HG03442 (cell line): ENCODE data around the gene AAR2.

Source experiments
- ATAC-seq: cut with Tn5 transposase; IDR thresholded peaks from one replicate; pipeline ENCODE4 v1.9.1; 2021; ENCODE audit warnings: mild to moderate bottlenecking, moderate library complexity; ENCODE audit not compliant: unreplicated experiment

The AAR2 gene

DNA sequence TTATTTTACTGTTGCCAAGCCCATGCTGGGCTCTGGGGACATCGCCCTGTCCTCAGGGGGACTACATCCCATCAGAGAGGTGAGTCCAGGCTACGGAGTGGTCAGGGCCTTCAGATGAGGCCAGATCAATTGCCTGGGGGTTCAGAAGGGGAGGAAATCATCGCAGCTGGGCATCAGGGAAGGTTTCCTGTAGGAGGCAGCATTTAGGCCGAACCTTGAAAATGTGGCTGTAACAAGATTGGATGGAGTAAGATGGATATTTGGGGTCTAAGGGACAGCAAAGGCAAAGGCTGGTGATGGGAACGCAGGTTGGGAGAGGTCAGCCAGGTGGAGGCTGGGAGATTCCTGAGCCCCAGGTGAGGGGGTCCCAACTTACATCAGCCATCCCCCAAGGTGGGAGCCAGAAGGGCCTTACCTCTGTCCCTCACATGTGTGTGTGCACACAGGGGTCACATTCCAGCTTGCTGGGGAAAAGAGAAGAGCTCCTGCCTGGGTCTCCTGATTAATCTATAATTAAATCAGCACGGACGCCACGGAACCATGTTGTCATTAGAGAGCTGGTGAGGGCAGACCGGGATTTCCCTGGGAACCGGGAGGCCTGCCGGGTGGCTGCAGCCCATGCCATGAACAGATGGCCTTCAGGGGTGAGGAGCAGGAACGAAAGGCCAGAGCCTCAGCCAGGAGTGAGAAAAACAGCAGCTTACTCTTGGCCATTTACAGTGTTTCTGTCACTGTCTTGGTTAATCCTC is 39.3 kb downstream of the AAR2 start:
- no peak for ATAC-seq

DNA sequence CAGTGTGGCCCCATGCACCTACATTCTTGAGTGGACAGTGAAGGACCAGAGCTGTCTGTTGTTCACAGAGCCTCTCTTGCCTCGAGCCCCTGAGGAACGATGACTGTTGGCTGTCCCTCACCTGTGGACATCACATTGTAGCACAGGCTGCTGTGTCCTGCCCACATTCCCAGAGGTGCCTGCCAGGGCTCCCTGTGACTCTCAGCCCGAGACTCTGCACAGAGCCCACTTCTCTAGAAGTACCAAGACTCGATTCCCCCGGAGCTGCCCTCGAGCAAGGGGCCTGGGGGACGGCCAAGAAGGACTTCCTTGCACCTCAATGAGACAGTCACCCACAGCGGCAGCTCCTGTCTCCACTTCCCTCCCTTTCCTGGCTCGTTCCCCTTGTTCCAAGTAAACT is 41.3 kb downstream of the AAR2 start:
- ATAC-seq, result no peak

DNA sequence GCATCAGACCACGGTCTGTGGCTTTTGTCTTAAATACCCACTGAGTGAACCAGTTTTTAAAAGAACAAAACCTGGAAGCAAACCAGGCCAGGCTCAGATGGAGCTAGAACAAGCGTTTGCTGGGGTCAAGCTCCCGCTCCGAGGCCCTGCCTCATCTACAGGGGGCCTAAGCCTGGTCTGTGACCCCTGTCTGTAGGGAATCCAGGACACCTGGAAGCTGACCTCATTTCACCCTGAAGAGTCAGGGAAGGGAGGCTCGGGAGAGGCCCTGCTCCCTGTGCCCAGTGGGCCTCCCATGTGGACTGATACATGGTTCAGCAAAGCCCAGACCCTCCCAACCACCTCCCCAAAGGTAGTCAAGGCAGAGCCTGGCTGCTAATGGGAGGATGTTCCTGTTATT is 43.1 kb downstream of the AAR2 start:
- no peak for ATAC-seq

DNA sequence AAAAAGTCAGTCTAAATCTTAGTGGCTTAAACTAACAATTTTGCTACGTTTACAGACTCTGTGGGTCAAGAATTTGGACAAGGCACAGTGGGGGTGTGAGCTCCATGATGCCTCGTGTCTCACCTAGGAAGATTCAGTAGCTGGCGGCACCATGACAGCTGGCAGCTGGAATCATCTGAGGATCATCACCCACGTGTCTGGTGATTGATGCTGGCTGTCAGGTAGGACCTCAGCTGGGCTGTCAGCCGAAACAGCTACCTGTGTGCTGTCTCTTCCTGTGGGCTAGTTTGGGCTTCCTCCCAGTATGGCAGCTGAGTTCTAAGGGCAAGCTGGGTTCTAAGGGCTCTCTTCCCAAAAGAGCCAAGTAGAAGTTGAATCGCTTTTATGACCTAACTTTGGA is 43.5 kb downstream of the AAR2 start:
- ATAC-seq, result no peak

DNA sequence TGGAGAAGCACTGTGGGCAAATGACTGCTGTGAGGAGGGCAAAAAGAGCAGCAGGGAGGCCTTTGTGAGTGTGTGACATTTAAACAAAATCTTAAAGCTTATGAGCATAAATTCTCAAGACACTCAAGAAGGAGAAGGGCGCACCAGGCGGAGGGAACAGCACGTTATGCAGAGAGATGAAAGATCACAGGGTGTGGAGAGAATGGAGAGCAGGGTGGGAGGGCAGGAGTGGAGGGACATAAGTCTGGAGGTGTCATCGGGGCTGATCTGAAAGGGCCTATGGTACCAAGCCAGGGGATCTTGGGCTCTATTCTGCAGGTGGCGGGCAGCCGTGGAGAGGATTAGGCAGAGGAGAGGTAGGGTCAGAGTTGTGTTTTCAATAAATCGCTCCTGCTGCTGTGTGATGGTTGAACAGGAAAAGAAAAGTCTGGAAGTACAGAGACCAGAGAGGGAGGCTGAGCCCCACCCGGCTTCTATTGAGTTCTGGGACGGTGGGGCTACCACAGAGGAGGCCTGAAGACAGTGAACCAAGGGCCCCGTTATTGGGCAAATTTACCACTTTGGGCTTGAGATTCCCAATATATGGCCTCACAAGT is 45.6 kb downstream of the AAR2 start:
- ATAC-seq, result no peak

DNA sequence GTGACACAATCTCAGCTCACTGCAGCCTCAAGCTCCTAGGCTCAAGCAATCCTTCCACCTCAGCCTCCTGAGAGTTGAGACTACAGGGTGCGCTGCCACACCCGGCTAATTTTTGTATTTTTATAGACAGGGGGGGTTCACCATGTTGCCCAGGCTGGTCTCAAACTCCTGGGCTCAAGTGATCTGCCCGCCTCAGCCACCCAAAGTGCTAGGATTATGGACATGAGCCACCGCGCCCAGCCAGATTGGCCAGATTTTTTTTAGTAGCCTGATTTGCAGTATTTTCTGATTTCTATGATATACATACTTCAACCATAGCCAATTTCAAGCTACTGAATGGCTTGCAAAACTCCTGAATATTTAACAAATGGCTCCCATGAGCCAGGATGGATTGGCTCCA is 48.5 kb downstream of the AAR2 start:
- no peak for ATAC-seq

DNA sequence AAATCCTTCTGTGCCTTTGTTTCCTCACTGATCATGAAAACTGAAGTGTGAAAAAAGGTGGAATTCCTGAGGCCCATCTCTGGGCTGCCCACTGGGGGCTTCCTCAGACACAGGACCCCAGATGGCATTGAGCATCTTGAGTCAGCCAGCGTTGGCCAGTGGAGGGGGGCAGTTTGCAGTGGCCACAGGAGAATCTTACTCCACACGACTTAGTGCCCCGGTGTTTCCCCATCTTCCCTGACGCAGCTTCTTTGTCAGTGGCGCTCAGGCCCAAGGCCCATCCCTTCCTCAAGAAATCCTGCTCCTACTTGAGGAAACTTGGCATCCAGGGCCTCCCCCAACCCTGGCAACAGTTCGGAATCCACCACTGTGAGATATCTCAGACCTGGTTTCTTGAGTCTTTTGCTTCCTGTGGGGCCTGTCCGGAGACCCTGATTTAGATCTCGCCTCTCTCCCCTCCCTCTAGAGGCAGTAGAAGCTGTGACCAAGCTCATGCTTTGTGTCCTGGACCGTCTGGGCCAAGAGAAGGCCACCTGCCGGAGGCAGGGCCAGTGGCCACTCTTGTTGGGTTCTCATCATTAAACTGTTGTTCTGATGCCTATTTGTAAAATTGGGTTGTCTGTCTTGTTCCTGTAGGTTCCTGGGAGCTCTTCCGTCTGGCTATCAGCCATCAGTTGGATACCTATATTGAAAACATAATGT is 49.6 kb downstream of the AAR2 start:
- no peak for ATAC-seq

DNA sequence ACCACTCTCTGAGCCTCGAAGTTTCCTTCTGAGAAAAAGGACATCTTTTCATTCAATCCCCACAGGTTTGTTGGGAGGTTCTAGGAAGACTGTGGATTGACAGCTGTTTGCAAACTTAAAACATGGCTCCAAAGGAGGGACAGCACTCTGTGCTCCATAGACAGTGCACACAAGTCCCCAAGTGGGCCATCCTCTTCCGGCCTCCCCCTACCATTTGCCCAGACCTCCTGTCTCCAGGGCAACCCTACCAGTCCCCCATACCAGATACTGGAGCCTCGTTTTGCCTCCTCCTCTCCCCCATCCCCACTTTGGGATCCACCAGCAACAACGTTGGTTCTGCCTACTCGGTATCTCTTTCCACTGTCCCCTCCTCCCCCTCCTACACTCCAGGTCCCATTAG is 61.4 kb downstream of the AAR2 start:
- no peak for ATAC-seq

DNA sequence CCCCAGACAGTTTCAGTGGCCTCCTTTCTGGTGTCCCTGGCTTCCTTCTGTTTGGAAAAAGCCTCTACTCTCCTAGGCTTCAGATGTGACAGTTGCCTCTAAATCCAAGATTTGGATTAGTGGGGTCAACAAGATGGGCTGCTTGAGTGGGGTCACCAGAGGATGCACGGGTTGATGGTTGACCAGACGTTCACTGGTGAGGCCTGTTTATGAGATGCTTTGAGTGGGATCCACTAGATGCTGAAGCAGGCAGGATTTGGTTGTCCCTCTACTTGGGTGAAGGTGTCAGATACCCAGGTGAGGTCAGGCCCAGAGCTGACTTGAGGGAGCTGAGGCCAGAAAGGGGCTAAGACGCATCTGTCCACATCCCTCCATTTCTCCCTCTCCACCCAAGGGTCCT is 61.8 kb downstream of the AAR2 start:
- ATAC-seq, result no peak

DNA sequence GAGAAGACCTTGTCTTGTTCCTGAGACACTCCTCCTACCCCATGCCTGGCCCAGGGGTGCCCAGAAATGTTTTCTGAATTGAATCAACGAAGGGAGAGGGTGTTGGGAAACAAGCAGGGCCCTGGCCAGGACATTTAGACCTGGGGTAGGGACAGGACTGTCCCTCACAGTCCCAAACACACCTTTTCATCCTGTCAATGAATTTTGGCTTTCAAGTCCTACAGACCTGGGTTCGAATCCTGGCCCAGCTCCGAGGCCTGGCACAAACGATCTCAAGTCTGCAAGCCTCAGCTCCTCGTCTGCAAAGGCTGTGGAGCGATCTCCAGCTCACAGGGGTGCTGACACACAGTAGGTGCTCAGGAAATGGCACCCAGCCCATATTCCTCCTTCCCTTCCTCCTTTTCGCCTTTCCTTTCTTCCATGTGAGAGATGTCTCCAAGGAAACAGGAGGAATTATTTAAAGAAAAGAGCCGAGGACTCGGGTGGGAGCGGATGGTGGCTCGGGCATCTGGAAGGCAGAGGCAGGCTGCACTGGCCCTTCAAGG is 62.6 kb downstream of the AAR2 start:
- no peak for ATAC-seq

DNA sequence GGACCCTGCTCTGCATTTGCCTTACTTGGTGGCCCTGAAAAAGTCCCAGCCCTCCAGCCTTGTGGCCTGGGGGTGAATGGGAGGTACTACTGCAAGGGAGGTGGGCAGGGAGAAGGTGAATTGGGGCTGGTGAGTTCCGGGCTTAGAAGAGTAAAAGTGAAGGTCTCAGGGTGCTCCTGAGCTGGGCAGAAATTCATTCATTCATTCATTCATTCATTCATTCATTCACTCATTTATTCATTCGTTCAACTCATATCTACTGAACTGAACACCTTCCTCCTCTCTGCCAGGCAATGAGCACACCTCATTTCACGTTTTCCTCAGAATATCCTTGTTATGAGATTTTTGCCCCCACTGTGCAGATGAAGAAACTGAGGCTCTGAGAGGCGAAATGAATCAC is 63.2 kb downstream of the AAR2 start:
- no peak for ATAC-seq

DNA sequence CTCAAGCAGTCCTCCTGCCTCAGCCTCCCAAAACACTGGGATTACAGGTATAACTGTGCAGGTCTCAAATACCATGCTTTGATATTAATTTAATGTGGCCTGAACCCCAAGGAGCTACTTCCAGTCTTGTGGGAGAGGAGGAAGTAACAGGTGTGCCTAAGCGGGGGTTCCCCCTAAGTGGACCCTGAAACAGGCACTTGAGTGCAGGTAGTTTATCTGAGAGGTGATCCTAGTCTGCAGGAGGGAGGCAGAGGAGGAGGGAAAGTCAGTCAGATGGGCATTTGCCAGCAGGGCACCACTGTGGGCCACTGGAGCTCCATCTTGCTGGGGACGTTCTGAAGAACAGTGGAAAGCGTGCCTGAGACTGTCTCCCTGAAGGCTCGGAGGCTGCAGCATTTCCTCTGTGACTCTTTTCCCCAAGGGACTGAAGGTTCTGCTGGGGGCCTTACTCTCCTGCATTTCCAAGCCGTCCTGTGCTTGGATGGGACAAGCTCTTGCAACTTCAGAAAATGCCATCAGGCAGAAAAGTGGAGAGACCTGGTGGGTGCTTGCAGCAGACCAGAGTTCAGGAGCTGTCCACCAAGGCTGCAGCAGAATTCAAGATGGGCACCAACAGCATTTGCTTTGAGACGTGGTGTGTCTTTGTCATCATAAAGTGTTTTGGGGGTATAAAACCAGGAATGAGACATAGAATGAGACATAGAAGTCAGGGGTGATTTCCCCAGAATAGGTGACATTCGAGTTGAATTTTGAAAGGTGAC is 65.3 kb downstream of the AAR2 start:
- no peak for ATAC-seq

DNA sequence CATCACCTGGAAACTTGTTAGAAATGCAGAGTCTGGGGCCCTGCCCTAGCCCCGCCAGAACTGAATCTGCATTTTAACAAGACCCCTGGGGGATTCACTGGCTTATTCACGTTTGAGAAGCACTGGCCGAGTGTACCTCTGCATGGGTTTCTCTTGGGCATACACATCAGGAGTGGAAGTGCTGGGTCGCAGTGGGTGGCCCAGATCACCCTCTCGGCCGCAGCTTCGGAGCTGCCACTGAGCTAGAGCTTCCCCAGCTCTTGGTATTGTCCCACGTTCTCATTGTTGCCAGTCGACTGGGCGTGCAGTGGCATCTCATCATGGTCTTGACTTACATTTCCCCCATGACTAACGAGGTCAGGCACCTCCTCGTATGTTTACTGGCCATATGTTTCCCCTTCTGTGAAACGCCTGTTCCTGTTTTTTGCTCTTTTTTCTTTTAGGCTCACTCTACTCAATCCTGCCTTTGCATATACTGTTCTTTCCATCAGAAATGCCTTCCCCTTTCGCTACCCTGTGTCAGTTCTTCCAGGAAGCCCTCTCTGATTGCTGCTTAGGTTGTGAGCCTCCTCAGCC is 66.8 kb downstream of the AAR2 start:
- no peak for ATAC-seq

DNA sequence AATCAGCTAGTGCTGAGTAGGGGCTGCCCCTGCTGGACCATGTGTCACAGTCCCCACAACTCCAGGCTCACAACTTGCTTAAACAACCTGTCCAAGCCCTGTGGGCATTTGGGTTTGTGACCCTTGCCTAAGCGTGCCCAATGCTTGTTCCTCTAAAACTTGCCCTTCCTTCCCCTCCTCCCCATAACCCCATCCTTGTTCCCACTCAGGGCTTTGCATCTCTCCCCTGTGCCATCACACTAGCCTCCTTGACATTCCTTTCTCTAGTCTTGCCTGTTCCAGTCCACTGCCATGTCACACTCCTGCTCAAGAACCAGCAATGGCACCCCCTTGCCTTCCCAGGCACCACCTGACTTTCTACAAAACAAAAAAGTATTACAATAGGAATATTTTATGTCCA is 67.6 kb downstream of the AAR2 start:
- no peak for ATAC-seq

DNA sequence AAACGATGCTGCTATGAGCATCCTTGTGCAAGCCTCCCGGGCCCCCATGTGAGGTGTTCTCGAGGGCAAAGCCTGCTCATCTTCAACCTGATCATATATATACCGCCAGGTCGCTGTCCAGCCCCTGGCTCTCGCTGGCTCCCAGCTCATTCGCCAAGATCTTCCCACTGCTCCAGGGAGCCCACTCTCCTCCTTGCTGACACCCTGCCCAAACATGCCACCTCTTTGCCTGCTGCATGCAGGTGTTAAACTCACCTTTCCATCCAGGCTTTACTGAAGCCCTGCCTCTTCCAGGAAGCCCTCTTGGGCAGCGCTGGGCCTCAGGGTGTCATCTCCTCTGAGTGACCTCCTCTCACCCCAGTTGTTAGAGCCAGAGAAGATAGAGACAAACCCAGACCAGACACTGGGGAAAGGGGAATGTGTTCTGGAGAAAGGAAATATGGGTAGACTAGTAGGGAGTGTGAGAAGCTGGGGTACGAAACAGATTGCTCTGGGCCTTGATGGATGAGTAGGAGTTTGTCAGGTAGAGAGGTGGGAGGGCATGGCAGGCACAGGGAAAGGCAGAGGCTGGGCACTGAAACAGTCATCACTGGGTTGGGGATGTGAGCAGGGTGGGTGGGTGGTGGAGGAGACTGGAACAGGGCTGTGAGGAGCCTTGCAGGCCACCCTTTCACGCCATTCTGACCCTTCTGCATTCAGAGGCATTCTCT is 68.7 kb downstream of the AAR2 start:
- ATAC-seq, result no peak

DNA sequence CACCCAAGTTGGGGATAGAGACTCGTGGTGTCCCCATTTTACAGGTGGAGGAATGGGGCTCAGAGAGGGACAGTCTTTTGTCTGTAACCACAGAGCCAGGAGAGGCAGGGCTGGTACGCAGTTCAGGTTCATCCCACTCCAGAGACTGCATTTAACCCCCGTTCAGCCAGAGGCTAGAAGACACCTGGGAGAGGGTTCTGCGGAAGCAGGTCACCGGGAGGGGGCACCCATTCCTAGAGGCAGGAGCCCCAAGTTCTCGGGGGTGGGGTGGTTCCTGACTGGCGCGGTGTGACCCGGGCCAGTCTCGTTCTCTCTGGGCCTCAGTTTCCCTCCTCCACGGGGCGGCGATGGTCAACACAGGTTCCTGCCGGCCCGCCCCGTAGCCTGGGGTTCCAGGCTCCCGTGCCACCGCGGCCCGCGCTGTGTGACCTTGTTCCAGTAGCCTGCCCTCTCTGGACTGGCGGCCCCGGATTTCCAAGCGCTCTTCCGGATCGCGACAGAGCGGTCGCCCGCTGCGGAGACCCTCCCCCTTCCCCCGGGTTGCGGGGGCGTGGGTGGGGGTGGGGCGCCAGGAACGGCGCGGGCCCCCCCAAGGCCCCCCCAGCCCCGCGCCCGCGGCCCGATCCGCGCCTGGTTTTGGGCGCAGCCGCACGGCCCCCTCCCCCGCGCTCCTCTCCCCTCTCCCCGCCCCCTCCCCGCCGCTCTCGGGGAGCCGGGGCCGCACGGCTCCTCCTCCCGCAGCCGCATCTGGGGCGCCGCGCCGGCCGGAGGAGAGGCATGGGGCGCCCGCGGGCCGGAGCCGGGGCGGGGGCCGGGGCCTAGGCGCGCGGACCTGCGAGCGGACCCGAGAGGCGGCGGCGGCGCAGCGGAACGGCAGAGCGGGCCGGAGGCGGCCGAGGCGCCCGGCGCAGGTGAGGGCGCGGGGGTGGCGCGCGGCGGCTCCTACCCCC is 69.6 kb downstream of the AAR2 start, which contains the start of gene DLGAP4:
Gene DLGAP4, plus strand, starts transcription at position 738 of the 950 bp plus-strand sequence. CDS start 125,379 bp downstream, outside the sequence.
- no peak for ATAC-seq
